ENCODE measurements around the gene USP25.

- TF ChIP-seq CTCF (IDR thresholded peaks at IDR 0.05), result no peak
- no peak for TF ChIP-seq EP300 (IDR thresholded peaks at IDR 0.05; ENCODE audit: low read depth)
- no peak for TF ChIP-seq POLR2A (IDR thresholded peaks at IDR 0.05)
- TF ChIP-seq POLR2AphosphoS5 (IDR thresholded peaks at IDR 0.05), result no peak
These were observed 9.8 kb upstream of the USP25 start for GRCh38 chr21:15719976-15720375.
